Measurements from ENCODE around the gene RALGAPA2. TPM values are rescaled to one million over a fixed set of nuclear protein-coding genes. Genes with fewer than 3 reads are reported as not detected.
A peak's percentile ranks its signal among the peaks of the same experiment; 100 is the strongest.

The RALGAPA2 gene
- total RNA-seq, 1 experiment from 2014 or later = 18.2 TPM

DNA sequence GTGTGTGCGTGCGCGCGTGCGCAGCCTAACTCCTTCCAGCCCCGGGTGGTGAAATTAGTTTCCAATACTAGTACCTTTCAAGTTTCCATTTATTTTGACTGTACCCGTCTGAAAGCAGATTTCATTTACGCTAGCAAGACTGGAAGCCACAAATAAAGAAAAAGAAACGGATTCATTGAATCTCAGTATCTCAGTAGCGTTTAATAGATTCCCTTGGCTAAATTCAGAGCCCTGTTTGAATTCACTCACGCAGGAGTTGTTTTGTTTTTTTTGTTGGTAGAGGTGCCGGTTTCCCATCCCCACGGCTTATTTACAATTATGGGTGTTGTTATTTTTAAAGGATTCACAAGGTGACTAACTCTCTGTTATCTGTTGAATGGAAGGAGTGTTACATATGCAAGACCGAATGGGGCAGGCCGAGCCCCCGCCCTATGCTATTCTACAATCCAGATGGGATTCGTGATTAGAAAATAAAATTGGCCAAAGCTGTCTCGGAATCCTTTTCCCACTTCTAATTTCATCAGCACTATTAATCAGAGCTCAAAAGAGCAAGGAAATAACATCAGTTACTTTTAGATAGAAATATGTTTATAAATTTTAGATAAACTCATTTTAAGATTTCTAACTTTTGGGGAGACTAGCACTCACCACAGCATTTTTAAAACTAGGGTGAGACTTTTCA is 346.8 kb downstream of the RALGAPA2 start:
- no peak for ATAC-seq
- no peak overlapping the region for H3K27ac Mint-ChIP-seq
- H3K27me3 Mint-ChIP-seq (ENCODE audit: low read depth) = peaks cover 83% of the 10 kb centered on the region
- no peaks in the 10 kb centered on the region for H3K9me3 Mint-ChIP-seq
- no peak for TF ChIP-seq ZNF416 (CRISPR knock-in tag; IDR thresholded peaks at IDR 0.05)
- TF ChIP-seq GABPB1 (CRISPR knock-in tag; IDR thresholded peaks at IDR 0.05) = no peak
- TF ChIP-seq, protein P1, sequence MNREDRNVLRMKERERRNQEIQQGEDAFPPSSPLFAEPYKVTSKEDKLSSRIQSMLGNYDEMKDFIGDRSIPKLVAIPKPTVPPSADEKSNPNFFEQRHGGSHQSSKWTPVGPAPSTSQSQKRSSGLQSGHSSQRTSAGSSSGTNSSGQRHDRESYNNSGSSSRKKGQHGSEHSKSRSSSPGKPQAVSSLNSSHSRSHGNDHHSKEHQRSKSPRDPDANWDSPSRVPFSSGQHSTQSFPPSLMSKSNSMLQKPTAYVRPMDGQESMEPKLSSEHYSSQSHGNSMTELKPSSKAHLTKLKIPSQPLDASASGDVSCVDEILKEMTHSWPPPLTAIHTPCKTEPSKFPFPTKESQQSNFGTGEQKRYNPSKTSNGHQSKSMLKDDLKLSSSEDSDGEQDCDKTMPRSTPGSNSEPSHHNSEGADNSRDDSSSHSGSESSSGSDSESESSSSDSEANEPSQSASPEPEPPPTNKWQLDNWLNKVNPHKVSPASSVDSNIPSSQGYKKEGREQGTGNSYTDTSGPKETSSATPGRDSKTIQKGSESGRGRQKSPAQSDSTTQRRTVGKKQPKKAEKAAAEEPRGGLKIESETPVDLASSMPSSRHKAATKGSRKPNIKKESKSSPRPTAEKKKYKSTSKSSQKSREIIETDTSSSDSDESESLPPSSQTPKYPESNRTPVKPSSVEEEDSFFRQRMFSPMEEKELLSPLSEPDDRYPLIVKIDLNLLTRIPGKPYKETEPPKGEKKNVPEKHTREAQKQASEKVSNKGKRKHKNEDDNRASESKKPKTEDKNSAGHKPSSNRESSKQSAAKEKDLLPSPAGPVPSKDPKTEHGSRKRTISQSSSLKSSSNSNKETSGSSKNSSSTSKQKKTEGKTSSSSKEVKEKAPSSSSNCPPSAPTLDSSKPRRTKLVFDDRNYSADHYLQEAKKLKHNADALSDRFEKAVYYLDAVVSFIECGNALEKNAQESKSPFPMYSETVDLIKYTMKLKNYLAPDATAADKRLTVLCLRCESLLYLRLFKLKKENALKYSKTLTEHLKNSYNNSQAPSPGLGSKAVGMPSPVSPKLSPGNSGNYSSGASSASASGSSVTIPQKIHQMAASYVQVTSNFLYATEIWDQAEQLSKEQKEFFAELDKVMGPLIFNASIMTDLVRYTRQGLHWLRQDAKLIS (CRISPR knock-in tag; IDR thresholded peaks at IDR 0.05; ENCODE audit: borderline replicate concordance) = no peak
- TF ChIP-seq, protein P2, sequence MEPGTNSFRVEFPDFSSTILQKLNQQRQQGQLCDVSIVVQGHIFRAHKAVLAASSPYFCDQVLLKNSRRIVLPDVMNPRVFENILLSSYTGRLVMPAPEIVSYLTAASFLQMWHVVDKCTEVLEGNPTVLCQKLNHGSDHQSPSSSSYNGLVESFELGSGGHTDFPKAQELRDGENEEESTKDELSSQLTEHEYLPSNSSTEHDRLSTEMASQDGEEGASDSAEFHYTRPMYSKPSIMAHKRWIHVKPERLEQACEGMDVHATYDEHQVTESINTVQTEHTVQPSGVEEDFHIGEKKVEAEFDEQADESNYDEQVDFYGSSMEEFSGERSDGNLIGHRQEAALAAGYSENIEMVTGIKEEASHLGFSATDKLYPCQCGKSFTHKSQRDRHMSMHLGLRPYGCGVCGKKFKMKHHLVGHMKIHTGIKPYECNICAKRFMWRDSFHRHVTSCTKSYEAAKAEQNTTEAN (CRISPR knock-in tag; IDR thresholded peaks at IDR 0.05) = no peak
- TF ChIP-seq, protein P3, sequence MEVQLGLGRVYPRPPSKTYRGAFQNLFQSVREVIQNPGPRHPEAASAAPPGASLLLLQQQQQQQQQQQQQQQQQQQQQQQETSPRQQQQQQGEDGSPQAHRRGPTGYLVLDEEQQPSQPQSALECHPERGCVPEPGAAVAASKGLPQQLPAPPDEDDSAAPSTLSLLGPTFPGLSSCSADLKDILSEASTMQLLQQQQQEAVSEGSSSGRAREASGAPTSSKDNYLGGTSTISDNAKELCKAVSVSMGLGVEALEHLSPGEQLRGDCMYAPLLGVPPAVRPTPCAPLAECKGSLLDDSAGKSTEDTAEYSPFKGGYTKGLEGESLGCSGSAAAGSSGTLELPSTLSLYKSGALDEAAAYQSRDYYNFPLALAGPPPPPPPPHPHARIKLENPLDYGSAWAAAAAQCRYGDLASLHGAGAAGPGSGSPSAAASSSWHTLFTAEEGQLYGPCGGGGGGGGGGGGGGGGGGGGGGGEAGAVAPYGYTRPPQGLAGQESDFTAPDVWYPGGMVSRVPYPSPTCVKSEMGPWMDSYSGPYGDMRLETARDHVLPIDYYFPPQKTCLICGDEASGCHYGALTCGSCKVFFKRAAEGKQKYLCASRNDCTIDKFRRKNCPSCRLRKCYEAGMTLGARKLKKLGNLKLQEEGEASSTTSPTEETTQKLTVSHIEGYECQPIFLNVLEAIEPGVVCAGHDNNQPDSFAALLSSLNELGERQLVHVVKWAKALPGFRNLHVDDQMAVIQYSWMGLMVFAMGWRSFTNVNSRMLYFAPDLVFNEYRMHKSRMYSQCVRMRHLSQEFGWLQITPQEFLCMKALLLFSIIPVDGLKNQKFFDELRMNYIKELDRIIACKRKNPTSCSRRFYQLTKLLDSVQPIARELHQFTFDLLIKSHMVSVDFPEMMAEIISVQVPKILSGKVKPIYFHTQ (CRISPR knock-in tag; IDR thresholded peaks at IDR 0.05) = no peak
- no peak for TF ChIP-seq JAZF1 (CRISPR knock-in tag; IDR thresholded peaks at IDR 0.05)
- no peak for TF ChIP-seq ETV6 (CRISPR knock-in tag; IDR thresholded peaks at IDR 0.05)
- H3K4me3 Mint-ChIP-seq = peak overlapping the region; percentile 68
- H3K36me3 Mint-ChIP-seq = no peaks in the 10 kb centered on the region
- ChIA-PET CTCF (no interaction called here), POLR2A (no interaction called here)
- no peak for DNase-seq (ENCODE audit: low spot score)
- peaks cover 36% of the 10 kb centered on the region for H3K4me1 Mint-ChIP-seq

DNA sequence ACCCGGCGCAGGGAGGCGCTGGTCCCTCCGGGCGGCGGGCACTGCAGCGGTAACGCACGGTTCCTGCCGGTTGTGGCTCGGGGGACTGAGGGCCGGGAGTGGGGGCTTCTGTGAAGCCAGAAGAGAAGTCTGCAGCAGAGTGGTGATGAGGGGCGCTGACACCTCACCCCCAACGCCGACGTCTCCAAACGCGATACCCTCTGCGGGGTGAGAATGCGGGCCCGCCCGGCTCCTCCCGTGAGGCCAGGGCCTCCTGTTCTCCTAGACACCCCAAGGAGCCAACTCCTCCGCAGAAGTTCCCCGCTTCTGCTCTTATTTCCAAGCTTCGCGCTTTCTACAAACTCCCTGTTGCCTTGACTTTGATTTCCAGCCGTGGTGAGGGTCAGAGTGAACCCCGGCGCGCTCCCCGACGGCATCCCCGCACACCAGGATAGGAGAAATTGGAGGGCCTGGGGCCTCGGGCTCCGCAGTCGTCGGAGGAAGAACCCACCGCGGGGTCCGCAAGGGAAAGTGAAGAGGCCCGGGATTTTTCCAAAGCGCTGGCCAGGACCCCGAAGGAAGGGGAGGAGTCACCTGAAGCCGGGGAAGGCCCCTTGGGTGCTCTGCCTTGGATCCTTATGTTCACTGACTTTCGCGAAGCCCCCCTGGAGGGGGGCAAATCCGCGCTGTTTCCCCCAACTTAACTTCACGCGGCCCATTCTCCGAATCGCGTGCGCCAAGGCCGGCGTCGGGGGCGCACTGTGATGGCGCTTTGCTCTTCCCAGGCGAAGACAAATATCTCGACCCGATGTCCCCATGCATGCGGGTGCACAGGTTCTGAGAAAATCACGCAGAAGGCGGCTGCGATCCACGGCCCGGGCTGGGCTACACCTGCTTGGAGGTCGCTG is 347.6 kb downstream of the RALGAPA2 start:
- ChIA-PET CTCF (no interaction called here), POLR2A (no interaction called here)
- no peaks in the 10 kb centered on the region for H3K36me3 Mint-ChIP-seq
- H3K27me3 Mint-ChIP-seq (ENCODE audit: low read depth) = peaks cover 83% of the 10 kb centered on the region
- no peaks in the 10 kb centered on the region for H3K9me3 Mint-ChIP-seq
- ATAC-seq (no peak), DNase-seq (ENCODE audit: low spot score) (peak; percentile 34)
- peak overlapping the region; percentile 68 for H3K4me3 Mint-ChIP-seq
- H3K4me1 Mint-ChIP-seq = peaks cover 33% of the 10 kb centered on the region
- H3K27ac Mint-ChIP-seq = no peak overlapping the region
- TF ChIP-seq ZNF232 (CRISPR knock-in tag; IDR thresholded peaks at IDR 0.05) (0 out of 2 replicates have a peak, but pooled peaks have one; percentile 4), NR3C1 (CRISPR knock-in tag; conservative IDR thresholded peaks at IDR 0.05; ENCODE audit: low read depth) (no peak), CREM (CRISPR knock-in tag; IDR thresholded peaks at IDR 0.05) (0 out of 2 replicates have a peak, but pooled peaks have one; percentile 13)
- TF ChIP-seq, protein P4, sequence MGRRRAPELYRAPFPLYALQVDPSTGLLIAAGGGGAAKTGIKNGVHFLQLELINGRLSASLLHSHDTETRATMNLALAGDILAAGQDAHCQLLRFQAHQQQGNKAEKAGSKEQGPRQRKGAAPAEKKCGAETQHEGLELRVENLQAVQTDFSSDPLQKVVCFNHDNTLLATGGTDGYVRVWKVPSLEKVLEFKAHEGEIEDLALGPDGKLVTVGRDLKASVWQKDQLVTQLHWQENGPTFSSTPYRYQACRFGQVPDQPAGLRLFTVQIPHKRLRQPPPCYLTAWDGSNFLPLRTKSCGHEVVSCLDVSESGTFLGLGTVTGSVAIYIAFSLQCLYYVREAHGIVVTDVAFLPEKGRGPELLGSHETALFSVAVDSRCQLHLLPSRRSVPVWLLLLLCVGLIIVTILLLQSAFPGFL (CRISPR knock-in tag; IDR thresholded peaks at IDR 0.05; ENCODE audit: borderline replicate concordance) = no peak
